GM23248 (cell line): Measurements from ENCODE around the gene PRPSAP1. TPM values are rescaled to one million over a fixed set of nuclear protein-coding genes. Genes with fewer than 3 reads are reported as not detected.

ENCODE experiments used
- DNase-seq: peaks from one replicate; pipeline ENCODE4 v3.0.0-alpha.2; 2015
- H2AFZ ChIP-seq: fragments of 200-600 bp; sonication (generic); 2 replicates; pipeline ENCODE4 v1.6.1; 2016; ENCODE audit warnings: antibody characterized with exemption
- H3F3A ChIP-seq: fragments of 200-600 bp; sonication (generic); 2 replicates; pipeline ENCODE4 v1.6.1; 2016; ENCODE audit warnings: mild to moderate bottlenecking, antibody characterized with exemption, mixed run types; ENCODE audit not compliant: insufficient read depth
- H3K27ac ChIP-seq: fragments of 200-600 bp; sonication (generic); 2 replicates; pipeline ENCODE4 v1.5.1; 2016; ENCODE audit warnings: mild to moderate bottlenecking
- H3K27me3 ChIP-seq: fragments of 200-600 bp; sonication (generic); replicated peaks from 2 replicates; pipeline ENCODE4 v1.6.1; 2016; ENCODE audit warnings: mild to moderate bottlenecking; ENCODE audit not compliant: insufficient read depth
- H3K36me3 ChIP-seq: fragments of 200-600 bp; sonication (generic); 2 replicates; pipeline ENCODE4 v1.6.1; 2016; ENCODE audit warnings: low read depth, mild to moderate bottlenecking
- H3K4me1 ChIP-seq: fragments of 200-600 bp; sonication (generic); 2 replicates; pipeline ENCODE4 v1.6.1; 2016; ENCODE audit warnings: mild to moderate bottlenecking; ENCODE audit not compliant: insufficient read depth
- H3K4me2 ChIP-seq: fragments of 200-600 bp; sonication (generic); one replicate; pipeline ENCODE4 v1.6.1; 2016; ENCODE audit warnings: mild to moderate bottlenecking; ENCODE audit not compliant: unreplicated experiment
- H3K4me3 ChIP-seq: fragments of 200-600 bp; sonication (generic); 2 replicates; pipeline ENCODE4 v1.5.1; 2016; ENCODE audit warnings: mild to moderate bottlenecking
- H3K79me2 ChIP-seq: fragments of 200-600 bp; sonication (generic); 2 replicates; pipeline ENCODE4 v1.6.1; 2016; ENCODE audit warnings: mild to moderate bottlenecking; ENCODE audit not compliant: insufficient read depth
- H3K9ac ChIP-seq: fragments of 200-600 bp; sonication (generic); 2 replicates; pipeline ENCODE4 v1.6.1; 2016; ENCODE audit warnings: mild to moderate bottlenecking
- H3K9me2 ChIP-seq: fragments of 200-600 bp; sonication (generic); 2 replicates; pipeline ENCODE4 v1.6.1; 2016; ENCODE audit warnings: mixed run types, mild to moderate bottlenecking, moderate library complexity; ENCODE audit not compliant: insufficient read depth
- H3K9me3 ChIP-seq: fragments of 200-600 bp; sonication (generic); one replicate; pipeline ENCODE4 v1.6.1; 2017; ENCODE audit warnings: low read depth
- H4K20me1 ChIP-seq: fragments of 200-600 bp; sonication (generic); 2 replicates; pipeline ENCODE4 v1.6.0; 2016; ENCODE audit not compliant: insufficient read depth
- EZH2 ChIP-seq: fragments of 200-600 bp; sonication (generic); IDR thresholded peaks from 2 replicates; pipeline ENCODE4 v1.6.1; 2018; ENCODE audit warnings: antibody characterized with exemption, mild to moderate bottlenecking; ENCODE audit not compliant: insufficient read depth, poor library complexity, severe bottlenecking
- EZH2phosphoT487 ChIP-seq: fragments of 200-600 bp; sonication (generic); IDR thresholded peaks from 2 replicates; pipeline ENCODE4 v1.6.1; 2018; ENCODE audit warnings: antibody characterized with exemption, moderate library complexity, mild to moderate bottlenecking, low read depth; ENCODE audit not compliant: insufficient read depth
- WGBS, 2 experiments: methylation state at CpG; one replicate each; pipeline ENCODE4 v1.1.6; 2015 to 2017; ENCODE audit warnings: low lambda C conversion rate in 2 of 2, low coverage in 1 of 2; ENCODE audit errors: missing lambda C conversion rate in 2 of 2; 5-methylcytosine and 5-hydroxymethylcytosine counted together
- in situ Hi-C: fragments of 300-500 bp; cut with MboI; formaldehyde crosslinking; loops from 2 replicates; pipeline ENCODE4 v1.15.0; 2020
- polyA plus RNA-seq: library from polyadenylated mRNA; unstranded; fragments of >200 nt; fragmentation: Nextera tagmentation; extraction: Ambion mirVana; gene quantifications from 2 replicates; pipeline ENCODE4 v1.2.1, GENCODE V29; 2016
- total RNA-seq: library from RNA; depleted of rRNA; stranded (reverse); fragments of >200 nt; shearing (Covaris generic); gene quantifications from 2 replicates; pipeline ENCODE4 v1.2.3, GENCODE V29; 2014

PRPSAP1 gene
- total and polyA plus RNA-seq, 2 experiments from 2014 or later = 53.2 to 56.5 TPM

DNA sequence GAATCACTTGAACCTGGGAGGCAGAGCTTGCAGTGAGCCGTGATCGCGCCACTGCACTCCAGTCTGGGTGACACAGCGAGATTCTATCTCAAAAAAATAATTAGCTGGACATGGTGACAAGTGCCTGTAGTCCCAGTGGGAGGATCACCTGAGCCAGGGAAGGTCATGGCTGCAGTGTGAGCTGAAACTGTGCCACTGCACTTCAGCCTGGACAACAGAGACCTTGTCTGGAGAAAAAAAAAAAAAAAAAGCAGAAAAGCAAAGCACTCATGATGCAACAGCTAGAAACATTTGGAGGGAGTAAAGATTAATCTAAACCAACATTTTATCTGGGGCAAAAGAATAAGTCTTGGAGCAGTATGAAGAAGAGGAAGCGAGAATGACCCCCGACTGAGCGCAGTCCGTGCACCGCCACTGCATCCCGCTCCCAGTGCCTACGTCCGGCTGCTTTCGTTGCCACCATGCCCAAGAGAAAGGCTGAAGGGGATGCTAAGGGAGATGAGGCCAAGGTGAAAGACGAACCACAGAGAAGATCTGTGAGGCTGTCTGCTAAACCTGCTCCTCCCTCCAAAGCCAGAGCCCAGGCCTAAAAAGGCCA, 8.2 kb downstream of the PRPSAP1 start:
- 96 to 97% methylated on average over 14 of the region's 14 CpGs for WGBS, 2 experiments
- DNase-seq = peak; percentile 20
- H3K36me3 ChIP-seq = peaks cover 9% of the 10 kb centered on the region

DNA sequence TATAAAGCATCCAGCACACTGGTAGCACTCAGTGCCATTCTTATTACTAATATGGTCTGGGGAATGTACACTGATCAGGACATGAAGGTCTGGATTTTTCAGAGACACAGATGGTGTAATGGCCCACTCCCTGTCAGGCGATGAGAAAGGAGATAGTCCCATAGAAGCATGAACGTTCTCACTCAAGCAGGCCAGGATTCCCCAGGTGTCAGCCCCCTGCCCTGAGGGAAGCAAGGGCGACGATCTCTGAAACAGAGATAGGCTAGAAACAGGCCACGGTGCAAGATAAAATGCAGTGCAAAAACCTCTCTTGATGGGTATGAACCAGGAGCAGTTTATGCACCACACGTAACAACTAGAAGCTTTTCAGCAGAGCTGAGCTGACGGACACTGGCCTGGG, 10.6 kb downstream of the PRPSAP1 start:
- Histone ChIP-seq H3K79me2 (peaks cover 17% of the 10 kb centered on the region), H3K27ac (no peak overlapping the region), H3K9ac (no peak overlapping the region), H4K20me1 (no peaks in the 10 kb centered on the region), H3F3A (no peaks in the 10 kb centered on the region), H3K9me2 (no peaks in the 10 kb centered on the region), H3K4me3 (no peak overlapping the region), H3K9me3 (no peaks in the 10 kb centered on the region), H2AFZ (no peak overlapping the region), H3K4me2 (no peak overlapping the region), H3K4me1 (no peaks in the 10 kb centered on the region), H3K36me3 (peaks cover 9% of the 10 kb centered on the region), H3K27me3 (no peaks in the 10 kb centered on the region)
- no peak for DNase-seq
- no peak for TF ChIP-seq EZH2phosphoT487
- in situ Hi-C loops = no loop called here
- 90 to 93% methylated on average over 7 of the region's 7 CpGs for WGBS, 2 experiments

More for the DNA sequence above, 8.2 kb downstream of the PRPSAP1 start:
- H3K79me2 ChIP-seq = peaks cover 25% of the 10 kb centered on the region
- no peak overlapping the region for H3K4me3 ChIP-seq
- H3F3A ChIP-seq = no peaks in the 10 kb centered on the region
- H3K9me2 ChIP-seq = no peaks in the 10 kb centered on the region
- no peak for TF ChIP-seq EZH2phosphoT487
- TF ChIP-seq EZH2 = no peak
- no peaks in the 10 kb centered on the region for H3K27me3 ChIP-seq
- H3K9me3 ChIP-seq = no peaks in the 10 kb centered on the region
- no peak overlapping the region for H3K9ac ChIP-seq
- no peak overlapping the region for H3K27ac ChIP-seq
- H2AFZ ChIP-seq = no peak overlapping the region
- H3K4me2 ChIP-seq = no peak overlapping the region
- in situ Hi-C loops = no loop called here
- H4K20me1 ChIP-seq = no peaks in the 10 kb centered on the region
- no peaks in the 10 kb centered on the region for H3K4me1 ChIP-seq

DNA sequence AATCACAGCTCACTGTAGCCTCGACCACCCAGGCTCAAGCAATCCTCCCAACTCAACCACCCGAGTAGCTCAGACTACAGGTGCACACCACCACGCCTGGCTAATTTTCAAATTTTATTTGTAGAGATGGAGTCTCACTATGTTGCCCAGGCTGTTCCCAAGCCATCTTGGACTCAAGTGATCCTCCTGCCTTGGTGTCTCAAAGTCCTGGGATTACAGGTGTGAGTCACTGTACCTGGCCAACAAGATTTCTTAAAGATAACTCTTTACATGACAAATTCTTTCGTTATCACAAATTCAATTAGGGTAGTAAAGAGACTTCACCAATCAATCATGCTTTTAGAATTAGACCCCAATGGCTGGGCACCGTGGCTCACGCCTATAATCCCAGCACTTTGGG, 12.4 kb downstream of the PRPSAP1 start:
- Histone ChIP-seq H3K4me1 (peaks cover 8% of the 10 kb centered on the region), H3F3A (no peaks in the 10 kb centered on the region; the same call in 1 of the 2 replicates), H3K27me3 (no peaks in the 10 kb centered on the region), H3K9me3 (no peaks in the 10 kb centered on the region), H3K9me2 (no peaks in the 10 kb centered on the region), H3K4me2 (no peak overlapping the region), H3K27ac (no peak overlapping the region), H3K4me3 (no peak overlapping the region), H3K9ac (no peak overlapping the region), H3K36me3 (peaks cover 6% of the 10 kb centered on the region; the same call in 1 of the 2 replicates), H3K79me2 (peaks cover 35% of the 10 kb centered on the region), H2AFZ (no peak overlapping the region), H4K20me1 (no peaks in the 10 kb centered on the region)
- 92 to 95% methylated on average over 6 of the region's 6 CpGs for WGBS, 2 experiments
- no peak for DNase-seq
- in situ Hi-C loops = no loop called here
- no peak for TF ChIP-seq EZH2
- TF ChIP-seq EZH2phosphoT487 = no peak

DNA sequence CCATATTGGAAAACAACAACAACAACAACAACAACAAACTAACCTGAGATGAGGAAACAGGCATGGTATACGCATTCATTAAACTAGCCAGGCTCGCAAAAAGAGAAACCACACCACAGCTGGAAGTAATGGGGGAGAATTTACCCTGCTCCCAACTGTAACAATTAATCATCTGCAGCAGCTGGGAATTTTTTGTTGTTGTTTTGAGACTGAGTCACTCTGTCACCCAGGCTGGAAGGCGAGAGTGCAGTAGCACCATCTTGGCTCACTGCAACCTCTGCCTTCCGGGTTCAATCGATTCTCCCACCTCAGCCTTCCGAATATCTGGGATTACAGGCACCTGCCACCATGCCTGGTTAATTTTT, 16.3 kb downstream of the PRPSAP1 start:
- WGBS, 2 experiments = 23 to 27% methylated on average over 6 of the region's 6 CpGs
- Histone ChIP-seq H3K79me2 (peaks cover 71% of the 10 kb centered on the region), H3K9ac (no peak overlapping the region)

More for the DNA sequence above, 16.3 kb downstream of the PRPSAP1 start:
- Histone ChIP-seq H3K36me3 (peaks cover 6% of the 10 kb centered on the region; the same call in 1 of the 2 replicates), H4K20me1 (no peaks in the 10 kb centered on the region), H3K27ac (no peak overlapping the region), H3K4me2 (peak overlapping the region; percentile 41), H3K9me2 (no peaks in the 10 kb centered on the region), H3F3A (no peaks in the 10 kb centered on the region; the same call in 1 of the 2 replicates), H3K9me3 (no peaks in the 10 kb centered on the region), H3K4me1 (peaks cover 17% of the 10 kb centered on the region), H3K27me3 (no peaks in the 10 kb centered on the region), H2AFZ (no peak overlapping the region), H3K4me3 (no peak overlapping the region)
- in situ Hi-C loops = no loop called here
- peak; percentile 50 for DNase-seq
- no peak for TF ChIP-seq EZH2
- TF ChIP-seq EZH2phosphoT487 = no peak
